CD4-positive, alpha-beta T cell treated with Interleukin-4 for 1 hour (primary cell): ENCODE measurements around the gene KCNMA1.
"Not testable (repeated sequence)": the region's sequence is repeated elsewhere in the genome, so short reads cannot be mapped to it uniquely, and the experiment has no call there.

ENCODE experiments used
- DNase-seq, 2 donors: peaks; one replicate each; pipeline ENCODE4 v3.0.0-alpha.2; 2020 to 2022

Gene KCNMA1

DNA sequence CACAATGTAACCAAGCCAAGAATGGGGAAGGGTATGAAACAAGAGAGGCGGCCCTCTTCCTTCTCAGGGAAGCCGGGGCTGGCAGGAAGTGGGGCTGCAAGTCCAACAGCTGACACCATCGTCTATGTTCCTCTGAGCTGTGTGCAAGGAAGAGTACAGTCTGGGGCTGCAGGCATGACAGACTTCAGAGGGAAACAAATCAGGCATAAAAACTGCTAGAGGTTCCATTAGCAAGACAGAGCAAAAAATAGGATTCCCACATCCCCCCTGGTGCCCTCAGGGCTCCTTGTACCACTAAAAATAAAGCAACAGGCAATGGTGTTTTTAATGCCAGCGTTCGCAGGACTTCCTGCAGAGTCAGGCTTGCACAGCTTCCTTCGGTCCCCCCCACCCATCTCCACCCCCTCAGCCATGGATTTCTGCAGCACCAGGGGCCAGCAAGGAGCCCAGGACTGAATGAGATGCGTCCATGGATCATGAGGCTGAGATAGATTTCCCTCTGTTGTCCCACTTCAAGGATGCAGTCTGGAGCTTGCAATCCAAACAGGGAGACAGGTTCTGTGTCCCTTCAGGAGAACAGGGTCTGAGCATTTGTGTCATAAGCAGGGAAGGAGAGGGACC lies 34.6 kb downstream of the KCNMA1 start:
- no peak for DNase-seq

DNA sequence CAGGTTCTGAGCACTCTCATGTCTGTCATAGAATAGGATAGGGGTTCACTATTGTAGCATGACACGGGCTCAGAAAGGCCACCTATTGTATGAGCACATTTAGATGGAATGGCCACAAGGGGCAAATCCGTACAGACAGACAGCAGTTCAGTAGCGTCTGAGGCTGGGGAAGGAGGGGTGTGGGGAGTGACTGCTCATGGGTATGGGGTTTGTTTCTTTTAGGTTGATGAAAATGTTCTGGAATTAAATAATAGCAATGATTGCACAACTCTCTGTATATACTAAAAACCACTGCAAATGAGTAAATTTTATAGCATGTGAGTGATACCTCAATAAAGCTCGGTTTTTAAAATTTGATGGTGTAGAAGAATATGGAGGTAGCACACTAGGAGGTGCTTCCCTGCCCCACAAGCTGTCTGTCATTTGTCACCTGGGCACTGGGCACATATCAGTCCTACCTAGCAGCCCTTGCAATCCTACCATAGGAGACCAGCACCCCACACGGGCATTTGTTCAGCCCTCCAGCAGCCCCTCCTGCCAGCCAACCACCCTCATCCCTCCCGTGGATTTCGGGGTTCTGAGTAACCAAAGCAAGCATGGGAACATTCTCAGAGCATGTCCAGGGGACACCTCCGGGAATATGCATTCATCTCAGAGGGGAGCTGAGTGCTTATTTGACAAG lies 35.2 kb downstream of the KCNMA1 start:
- no peak for DNase-seq

DNA sequence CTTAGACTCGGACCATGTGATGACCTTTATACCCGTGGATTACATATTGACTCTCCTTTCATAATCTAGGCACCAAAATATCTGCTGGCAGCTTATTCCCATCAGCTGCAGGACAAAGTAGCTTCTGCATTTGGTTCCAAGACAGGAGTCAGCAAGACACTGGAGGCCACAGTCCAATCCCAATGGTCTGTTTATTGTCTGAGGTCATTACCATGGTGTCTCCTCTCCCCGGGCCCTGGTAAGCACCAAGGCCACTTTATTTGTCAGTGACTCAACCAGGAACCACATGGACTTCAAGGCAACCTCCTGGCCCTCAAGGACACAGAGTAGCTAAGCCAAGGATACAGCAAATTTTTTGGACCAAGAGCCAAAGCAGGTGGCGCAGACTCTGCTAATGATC lies 36.1 kb downstream of the KCNMA1 start:
- DNase-seq, result no peak

DNA sequence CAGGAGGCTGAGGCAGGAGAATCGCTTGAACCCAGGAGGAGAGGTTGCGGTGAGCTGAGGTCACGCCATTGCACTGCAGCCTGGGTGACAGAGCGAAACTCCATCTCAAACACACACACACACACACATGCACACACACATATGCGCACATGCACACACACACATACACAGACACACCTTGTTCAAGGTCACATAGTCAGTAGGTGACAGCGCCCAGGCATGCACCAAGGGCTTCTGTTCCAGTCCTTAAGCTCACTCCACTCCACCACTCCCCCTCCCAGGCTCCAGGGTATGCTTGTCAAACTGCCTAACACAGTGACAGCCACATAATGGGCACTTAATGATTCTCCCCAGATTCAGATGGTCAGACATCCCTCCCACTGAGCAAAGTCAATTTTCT lies 37.0 kb downstream of the KCNMA1 start:
- no peak for DNase-seq

DNA sequence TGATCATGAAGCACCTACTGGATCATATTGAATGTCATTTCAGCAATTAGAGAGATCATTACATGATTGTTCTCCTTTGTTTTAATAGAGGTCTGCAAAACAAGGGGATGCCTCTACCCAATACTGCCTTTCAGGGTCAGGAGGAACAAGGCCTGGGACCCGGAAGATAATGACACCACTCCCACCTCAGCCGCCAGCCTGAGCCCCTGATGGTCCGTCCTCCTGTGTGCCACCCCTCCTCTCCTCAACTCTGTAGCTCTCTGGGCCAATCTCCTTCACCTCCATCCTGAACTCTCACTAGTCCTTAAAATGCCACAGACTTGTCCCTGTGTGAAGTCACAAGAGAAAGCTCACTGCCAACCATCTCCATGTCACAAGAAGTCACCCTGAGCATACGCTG lies 38.0 kb downstream of the KCNMA1 start:
- DNase-seq, result no peak

DNA sequence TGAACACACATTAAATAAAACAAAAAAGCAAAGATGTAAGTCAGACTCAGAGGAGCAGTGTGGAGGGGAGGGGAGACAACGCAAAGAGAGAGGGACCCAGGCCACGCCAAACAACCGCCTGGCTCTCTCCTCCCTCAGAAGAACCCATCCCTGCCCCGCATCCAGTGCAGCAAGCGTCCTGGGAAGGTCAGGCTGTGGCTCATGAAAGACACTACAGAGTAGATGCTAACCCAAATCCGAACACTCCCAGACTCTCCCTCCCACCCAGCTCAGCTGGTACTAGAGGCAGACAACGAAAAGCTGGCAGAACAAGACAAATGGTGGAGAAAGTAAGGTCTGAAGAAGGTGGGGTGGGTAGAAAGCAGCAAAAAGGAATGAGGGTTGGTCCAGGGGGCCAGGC lies 39.0 kb downstream of the KCNMA1 start:
- DNase-seq, result no peak

DNA sequence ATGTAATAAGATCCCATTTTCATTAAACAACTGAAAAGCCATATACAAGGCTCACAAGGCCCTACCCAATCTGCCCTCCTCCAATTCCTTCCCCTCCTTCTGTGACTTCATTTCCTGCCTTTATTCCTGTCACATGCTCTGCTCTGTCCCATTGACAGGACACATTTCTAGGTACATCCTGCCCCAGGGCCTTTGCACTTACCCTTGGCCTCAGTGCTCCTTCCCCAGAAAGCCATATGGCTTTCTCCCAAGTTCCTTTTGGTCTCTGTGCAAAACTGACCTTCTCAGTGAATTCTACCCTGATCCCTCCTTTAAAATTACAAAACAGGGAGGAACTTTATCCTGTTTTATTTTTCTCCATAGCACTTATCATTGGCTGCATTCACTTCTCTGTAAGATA lies 40.0 kb downstream of the KCNMA1 start:
- DNase-seq, result no peak

DNA sequence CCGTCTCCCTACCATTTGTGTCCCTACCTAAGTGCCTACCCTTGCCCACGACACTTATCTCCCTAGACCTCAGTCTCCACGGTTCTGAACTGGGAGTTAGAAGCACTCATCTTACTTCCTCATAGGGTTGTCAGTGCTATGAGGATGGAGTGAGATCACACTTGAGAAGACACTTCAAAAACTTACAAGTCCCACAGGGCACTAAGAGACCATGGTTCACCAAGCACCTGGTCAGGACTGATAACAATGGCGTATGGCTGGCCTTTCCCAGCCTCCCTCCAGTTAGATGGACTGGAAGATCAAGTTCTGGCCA lies 43.2 kb downstream of the KCNMA1 start:
- DNase-seq, result no peak

DNA sequence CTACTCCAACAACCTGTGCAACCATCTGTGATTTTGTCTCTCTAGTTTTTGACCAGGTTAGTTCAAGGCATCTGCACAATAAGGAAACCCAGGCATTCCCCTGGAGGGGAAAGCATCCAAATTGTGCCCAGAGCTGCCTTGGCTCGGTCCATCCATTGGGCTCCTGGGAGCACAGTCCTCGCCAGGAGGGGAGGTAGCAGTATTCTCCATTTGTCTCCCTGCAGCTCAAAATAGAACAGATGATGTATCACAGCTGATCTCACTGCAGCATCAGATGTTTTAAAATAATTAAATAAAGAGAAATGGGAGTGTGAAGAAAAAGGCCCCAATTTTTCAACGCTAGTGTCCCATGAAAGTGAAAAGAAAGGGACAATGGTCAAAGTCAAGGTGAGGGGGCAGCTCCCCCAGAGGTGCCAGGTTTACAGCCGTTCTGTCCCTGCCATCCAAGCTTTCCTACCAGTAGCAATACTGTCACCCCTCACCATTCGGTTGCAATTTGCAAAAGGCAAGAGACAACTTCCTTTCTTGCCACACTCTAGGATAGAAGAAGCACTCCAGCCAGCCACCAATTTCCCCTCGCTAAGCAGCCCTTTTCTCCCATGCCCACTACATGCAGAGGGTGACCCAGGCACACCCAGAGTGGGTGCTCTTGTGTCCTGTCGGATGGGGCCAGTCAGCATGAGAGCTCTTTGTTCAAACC lies 43.7 kb downstream of the KCNMA1 start:
- DNase-seq, result no peak

DNA sequence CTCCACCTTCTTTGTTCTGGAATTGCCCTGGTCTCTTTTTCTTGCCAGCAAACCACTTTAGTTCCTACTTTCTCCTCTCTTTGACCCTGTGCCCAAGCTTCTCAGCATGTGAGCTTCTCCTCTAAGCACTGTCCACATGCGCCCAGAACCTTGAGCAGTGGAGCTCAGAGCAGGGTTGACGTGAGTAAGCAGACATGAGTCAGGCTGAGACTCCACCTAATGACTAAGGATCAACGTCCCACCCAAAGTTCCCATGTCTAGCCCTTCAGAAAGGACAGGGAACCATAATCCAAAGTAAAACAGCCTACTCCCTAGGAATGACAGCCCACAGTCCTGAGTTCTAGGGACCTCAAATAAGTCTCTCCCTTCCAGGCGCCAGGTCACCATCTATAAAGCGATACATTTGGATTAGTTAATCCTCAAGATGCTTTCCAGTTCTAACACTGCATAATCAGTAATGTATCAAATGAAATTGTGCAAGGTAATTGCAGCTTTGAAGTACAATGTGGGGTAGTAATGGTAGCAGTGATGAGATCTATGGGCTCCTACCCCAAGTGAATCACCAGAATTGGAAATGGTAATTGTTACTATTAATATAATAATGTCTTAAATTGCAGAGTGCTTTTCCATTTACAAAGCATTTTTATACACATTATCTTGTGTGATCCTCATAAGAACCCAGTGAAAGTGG lies 44.5 kb downstream of the KCNMA1 start:
- DNase-seq, result no peak

DNA sequence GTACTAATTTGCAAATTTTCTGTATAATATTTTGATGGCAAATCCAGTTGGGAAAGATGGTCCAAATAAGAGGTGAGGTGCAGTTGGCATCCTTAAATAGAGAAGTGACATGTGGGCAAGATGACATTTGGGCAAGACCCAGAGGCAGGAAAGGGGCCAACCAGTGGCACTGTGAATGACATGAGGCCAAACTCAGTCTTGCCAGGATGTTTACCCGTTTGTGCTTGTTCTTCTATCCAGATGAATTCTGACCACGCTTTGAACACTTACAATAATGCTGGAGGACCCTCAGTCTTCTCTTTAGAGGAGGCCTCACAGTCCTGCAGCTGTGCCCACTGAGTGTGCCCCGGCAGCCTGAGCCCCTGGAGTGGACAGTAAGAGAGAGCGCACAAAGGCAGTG lies 45.1 kb downstream of the KCNMA1 start:
- no peak for DNase-seq

DNA sequence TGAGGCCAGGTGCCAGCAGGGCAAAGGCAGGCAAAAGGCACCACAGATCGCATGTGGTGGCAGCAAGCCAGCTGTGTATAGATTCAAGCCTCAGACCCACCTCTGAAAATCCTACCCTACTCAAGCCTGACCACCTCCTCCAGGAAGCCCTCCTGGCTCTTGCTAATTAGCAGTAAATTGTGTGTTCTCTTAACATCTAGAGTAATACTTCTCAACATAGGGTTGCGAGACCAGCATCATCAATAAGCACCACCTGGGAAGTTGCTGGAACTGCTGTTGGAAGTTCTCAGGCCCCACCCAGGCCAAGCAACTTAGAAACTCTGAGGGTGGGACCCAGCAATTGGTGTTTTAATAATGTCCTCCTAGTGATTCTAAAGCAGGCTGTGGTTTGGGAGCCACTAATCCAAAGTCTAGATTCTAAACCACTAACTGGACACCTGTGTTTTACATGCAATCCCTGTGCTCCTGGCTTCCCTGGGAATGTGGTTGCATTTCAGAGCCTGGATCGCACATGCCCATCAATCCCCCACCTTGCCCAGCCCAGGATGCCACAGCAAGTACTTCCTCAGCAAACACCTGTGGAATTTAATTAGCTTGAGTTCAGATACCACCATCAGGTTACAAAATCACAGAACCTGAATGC lies 46.2 kb downstream of the KCNMA1 start:
- no peak for DNase-seq

DNA sequence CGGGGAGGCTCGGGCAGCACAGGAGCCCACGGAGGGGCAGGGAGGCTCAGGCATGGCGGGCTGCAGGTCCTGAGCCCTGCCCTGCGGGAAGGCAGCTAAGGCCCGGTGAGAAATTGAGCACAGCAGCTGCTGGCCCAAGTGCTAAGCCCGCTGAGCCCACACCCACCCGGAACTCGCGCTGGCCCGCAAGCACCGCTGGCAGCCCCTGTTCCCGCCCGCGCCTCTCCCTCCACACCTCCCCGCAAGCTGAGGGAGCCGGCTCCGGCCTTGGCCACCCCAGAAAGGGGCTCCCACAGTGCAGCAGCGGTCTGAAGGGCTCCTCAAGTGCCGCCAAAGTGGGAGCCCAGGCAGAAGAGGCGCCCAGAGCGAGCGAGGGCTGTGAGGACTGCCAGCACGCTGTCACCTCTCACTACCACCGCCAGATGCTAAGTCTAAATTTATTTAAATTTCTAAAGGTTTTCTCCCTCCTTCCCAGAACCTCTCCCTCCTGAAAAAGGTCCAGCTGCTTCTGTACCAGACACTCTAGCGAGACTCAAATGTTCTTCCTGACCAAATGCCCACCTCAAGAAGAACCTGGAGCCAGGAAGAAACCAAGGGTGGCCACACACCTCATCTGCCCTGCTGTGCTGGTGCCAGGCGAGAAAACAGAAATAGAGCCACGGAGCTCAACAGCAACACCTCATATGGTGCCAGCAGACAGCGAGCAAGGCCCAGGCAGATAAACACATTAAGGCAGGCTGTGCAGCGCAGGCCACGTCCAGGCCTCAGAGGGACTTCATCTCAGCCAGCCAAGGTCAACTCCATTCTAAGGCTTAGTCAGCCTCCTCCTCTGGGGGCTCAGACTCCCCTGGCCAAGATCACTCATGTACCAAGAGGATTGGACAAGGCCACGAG lies 47.0 kb downstream of the KCNMA1 start:
- no peak for DNase-seq

DNA sequence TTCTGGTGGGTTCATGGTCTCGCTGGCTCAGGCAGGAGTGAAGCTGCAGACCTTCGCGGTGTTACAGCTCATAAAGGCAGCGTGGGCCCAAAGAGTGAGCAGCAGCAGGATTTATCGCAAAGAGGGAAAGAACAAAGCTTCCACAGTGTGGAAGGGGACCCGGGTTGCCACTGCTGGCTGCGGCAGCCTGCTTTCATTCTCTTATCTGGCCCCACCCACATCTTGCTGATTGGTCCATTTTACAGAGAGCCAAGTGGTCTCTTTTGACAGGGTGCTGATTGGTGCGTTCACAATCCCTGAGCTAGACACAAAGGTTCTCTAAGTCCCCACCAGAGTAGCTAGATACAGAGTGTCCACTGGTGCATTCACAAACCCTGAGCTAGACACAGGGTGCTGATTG lies 47.9 kb downstream of the KCNMA1 start:
- DNase-seq, result not testable (repeated sequence)

DNA sequence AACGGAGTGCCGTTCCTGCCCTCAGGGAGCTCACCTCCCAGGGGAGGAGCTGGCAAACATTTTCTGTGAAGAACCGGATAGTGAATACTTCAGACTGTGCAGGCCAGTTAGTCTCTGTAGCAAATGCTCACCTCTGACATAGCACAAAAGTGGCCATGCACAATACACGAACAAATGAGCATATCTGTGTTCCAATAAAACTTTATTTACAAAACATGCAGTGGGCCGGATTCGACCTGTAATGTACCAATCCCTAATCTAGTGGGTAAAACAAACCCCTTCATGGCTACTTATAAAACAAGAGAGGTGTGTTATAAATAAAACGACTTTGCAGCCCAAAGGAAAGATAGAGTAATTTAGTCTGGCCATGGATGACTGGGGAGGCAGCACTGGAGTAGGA lies 48.7 kb downstream of the KCNMA1 start:
- no peak for DNase-seq

DNA sequence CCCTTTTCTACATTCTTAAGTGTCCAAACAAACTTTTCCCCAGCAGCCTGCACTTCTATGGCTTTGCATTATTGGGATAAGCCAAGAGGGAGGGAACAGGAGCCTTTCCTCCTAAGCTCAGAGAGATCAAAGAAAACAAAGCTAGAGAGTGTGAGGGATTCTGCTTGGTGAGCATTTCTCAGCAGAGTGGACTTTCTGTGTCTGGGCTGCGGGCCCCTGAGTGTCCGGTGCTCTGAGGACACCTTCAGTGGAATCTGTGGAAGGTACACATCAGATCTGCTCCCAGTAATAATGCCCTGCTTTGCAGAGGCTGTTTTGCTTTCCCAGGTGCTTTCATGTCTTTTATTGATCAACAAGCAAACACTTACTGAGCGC lies 50.2 kb downstream of the KCNMA1 start:
- DNase-seq, result no peak

DNA sequence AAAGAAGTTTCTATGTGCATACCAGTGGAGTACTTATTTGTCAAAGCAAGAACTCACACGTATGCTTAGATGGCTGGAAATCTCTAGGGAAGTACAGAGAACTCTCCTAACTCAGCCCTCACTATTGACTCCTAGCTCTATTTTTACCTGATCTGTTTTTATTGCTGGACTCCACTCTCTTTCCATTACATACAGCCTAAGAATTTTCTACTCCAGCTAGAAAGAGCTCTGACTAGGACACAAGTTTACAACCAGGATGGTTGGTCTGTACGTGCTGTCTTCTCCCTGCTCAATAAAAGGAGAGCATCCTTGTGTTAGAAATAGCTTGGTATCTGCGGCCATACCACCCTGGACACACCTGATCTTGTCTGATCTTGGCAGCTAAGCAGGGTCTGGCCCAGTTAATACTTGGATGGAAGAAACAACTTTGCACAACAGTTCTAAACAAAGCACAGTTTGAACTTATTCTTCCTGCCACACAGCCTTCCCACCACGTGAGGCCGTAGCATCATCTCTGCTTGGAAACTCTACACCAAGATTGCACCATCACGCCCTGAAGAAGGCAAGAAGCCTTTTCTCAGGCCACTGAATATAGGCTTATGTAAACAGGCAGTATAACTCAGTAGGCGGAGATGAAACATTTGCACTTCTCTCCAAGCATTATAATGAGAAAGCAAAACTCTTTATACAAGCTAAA lies 50.7 kb downstream of the KCNMA1 start:
- DNase-seq, result no peak

DNA sequence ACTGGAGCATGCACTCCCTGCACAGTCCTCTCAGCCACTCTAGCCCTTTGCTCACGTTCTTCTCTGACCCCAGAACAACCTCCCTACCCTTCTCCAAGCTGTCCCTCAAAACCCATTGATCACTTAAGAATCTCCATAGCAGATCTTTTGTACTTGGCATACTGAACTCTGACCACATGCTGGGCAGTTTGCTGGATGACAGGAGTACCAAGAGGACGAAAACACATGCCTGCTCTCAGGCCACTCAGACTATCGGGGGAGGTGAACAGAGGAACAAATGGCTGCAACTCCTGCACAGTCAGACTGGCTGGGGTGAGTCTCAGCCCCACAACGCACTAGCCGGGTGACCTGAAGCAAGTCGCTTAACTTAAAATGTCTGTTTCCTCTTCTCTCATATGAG lies 52.7 kb downstream of the KCNMA1 start:
- no peak for DNase-seq

DNA sequence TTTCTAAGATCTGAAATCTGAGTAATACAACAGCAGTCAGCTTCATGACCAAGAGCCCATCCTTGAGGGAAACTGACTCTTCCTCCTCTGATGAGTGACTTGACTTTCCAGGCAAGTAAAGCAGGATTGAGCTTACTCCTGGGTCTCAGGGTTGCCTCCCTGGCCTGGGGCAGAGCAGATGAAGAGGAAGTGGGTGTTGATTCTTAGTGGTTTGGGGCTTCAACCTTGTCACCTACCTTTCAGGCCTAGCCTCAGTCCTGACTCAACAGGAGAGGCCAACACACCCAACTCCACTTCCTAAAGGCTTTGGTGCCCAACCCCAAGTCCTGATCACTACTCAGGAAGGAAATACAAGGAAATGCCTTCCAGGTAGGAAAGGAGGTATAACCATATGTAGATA lies 54.1 kb downstream of the KCNMA1 start:
- no peak for DNase-seq

DNA sequence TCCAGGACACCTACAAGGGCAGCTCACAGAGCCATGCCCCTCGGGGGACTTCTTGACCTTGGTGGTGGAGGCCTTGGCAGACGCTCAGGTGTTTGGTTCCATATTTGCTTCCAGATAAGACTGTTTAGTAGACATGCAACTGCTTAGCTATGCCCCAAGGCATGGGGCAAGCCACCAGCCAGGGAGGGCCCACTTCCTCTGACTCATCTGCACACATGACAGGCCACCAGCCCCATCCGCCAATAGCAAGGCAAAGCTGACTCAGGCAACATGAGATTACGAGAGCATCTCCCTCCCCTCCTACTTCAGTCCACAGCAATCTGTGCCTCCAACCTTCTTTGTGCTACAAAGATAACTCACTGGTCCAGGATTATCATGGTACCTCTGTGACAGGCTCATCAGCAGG lies 54.9 kb downstream of the KCNMA1 start:
- peak in 1 of 2 donors; percentile 16 for DNase-seq

DNA sequence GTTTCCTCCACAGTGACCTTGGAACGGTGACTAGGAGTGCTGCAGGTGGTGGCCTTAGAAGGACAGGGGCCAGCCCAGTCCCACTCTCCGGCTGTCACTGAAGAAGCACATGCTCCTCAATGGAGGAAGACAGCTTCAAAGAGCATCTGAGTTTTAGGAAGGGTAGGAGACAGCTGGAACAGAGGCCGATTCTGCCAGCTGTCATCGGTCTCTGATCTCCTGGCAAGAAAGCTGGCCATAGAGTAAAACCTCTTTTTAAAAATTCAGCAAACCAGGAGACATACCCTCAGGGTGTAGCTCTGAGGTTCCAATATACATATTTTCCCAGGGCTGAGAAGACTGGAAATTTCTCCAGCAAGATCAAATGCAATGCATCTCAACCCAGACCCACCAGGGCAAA lies 55.9 kb downstream of the KCNMA1 start:
- DNase-seq, result no peak

DNA sequence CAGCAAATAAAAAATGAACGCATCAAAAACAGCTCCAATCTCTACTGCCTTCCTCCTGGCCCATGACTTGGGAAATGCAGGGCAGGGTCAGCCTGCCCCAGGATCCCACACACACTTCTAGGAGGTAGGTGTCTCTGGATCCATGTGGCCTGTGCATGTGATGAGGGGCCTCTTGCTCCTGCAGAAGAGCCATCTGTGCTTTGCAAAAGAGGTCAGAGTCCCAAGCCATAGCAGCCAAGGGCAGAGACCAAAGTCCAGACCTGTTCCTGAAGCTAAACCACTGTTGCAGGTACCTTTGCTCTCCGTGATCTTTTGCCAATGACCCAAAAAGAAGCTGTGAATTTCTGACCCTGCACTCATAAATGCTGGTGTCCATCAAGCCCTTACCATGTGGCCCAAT lies 57.1 kb downstream of the KCNMA1 start:
- DNase-seq, result no peak
